SIG-M5 (cell line): Measurements from ENCODE around the gene ALDH1L1.

Experiments used
- DNase-seq: peaks from one replicate; lab custom pipeline; 2025; lab: John Stamatoyannopoulos, UW

ALDH1L1 gene

DNA sequence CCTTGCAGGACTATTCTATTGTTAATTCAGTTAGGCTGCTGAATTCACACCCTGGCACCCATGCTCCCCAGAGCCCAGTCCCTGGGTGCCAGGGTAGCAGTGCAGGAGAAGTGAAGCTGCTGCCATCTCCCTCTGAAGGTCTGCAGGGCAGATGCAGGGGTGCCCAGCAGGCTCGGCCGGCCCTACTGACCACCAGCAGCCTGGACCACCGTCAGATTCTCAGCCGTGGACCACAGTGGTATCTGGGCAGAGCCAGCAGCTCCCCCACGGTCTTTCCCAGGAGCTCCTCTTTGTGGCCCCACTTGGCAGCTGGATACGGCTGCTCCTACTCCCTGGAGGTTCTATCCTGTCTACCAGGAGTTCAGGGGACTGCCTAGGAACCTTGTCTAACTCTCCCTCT lies 46.8 kb downstream of the ALDH1L1 start:
- no peak for DNase-seq

DNA sequence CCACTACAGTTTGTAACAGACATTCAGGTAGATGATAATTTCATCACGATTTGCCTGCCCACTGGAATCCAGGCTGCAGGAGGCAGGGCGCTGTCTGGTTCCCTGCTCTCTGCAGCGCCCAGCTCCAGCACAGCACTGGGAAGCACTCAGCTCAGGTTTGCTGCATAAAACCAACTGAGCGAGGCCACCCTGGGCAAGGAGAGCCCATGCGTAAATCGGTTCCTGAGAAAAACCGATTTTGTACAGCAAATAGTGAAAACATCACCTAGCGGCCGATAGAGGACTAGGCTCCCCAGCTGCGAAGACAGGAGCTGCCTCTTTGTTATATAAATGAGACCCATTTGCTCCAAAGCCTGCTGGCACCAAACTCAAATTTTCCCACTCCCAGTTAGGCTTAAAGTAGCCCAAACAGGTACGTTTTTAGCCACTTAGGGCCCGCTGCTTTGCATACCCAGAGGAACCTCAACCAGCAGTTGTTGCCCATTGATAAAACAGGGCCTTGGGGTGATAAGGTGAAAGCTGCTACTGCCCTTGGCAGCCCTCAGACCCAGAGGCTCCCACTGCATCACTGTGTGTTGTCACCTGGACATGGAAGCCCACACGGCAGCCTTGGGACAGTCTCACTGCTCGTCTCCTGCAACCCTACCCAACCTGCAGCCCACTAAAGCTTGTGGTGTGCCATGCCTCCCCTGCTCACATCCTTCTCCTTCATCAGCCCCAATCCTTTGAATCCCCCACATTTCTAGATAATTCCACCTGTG lies 47.5 kb downstream of the ALDH1L1 start:
- DNase-seq = no peak

DNA sequence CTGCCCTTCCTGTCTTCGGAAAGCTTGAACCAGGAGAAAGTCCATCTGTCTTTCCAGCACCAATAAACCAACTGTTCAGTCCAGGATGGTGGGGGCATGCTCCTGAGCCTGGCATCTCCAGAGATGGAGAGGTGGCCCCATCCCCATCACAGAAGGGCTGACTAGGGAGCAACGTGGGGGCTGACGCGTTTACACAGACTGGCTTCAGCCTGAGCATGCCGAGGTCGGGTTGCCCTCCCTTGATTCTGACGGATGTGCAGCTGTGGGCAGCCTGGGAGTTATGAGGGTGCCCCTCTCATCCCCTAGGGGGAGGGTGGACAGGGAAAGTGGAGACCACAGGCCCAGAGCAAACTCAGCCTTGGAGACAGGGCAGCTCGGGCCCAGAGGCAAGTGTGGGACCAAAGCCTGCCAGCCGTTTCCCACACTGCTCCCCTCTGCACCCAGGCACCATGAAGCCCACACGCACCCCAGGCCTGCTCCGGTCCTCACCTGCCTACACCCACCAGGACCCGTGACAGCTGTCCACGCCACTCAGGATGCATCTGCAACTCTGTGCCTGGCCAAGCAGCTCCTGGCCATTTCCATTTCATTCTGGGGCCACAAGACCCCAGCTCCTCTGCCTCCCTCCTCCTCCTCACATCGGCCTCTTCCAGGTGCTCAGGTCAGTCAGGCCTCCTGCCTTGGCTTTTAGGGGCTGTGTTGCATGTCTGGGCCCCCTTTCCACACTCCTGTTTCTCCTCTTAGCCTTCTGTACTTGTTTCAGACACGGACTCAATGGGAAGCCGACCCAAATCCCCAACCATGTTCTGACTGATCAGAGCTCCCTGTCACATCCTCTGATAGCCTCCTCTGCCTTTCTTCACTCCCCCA lies 48.3 kb downstream of the ALDH1L1 start:
- DNase-seq = no peak

DNA sequence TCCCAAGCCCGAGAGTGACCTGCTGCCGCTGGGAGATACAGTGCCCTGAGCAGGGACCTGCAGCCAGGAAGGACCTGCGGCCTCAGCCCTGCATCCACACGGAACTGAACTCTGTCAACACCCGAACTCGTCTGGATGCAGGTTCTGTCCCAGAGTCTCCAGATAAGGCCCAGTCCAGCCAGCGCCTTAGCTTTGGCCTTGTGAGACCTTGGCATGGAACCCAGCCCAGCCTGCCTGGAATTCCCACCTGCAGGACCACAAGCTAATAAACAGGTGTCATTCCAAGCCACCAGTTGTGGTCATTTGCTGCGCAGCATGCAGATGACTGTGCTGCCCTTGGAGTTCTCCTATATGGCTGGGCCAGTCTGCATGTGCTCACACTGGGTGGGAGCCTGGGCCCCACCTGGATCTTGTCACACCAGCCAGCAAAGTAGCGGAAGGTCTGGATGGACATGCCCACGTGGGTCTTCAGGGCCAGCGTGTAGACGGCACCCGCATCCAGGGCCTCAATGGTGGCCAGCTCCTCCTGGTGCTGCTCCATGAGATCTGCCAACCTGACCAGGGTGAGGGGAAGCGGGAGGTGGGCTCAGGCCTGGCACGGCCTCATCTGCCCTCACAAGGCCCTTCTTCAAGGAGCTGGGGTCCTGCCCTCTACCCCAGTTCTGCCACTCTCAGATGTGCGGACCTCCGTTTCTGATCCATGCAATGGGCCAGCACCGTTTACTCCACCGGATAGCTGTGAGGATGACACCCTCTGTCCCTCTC lies 49.2 kb downstream of the ALDH1L1 start:
- DNase-seq = no peak

DNA sequence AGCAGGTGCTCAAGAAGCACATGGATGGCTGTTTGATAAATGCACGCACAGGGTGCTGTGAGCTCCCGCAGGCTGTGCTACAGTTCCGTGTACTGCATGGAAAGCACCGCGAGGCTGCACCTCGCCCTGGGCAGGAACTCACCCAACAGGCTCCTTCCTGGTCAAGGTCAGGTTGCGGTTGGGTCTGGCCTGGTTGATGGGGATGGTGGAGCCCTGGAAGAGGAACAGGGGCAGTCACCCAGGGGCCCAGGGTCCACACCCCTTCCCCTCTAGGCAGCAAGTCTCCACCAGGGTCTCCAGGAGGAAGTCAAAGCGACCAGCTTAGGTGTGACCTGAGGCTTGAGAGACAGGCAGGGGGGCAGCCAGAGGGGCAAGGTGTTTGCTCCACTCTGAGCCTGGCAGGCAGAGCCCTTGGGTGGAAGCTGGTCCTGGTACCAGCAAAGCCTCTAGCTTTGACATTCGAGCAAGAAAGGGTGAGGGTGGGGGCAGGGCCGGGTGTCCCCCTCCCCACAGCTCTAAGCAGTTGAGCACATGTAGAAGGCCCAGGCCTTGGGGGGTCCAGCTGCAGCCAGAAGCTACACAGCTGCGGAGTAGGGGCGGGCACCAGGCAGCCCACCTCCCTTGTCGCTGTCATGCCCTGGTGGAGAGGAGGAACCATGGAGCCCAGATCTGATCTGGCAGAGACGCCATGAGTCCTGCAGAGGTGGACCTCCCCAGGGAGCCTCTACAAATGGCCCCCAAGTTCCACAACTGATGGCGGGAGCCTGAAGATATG lies 50.1 kb downstream of the ALDH1L1 start:
- DNase-seq = no peak

DNA sequence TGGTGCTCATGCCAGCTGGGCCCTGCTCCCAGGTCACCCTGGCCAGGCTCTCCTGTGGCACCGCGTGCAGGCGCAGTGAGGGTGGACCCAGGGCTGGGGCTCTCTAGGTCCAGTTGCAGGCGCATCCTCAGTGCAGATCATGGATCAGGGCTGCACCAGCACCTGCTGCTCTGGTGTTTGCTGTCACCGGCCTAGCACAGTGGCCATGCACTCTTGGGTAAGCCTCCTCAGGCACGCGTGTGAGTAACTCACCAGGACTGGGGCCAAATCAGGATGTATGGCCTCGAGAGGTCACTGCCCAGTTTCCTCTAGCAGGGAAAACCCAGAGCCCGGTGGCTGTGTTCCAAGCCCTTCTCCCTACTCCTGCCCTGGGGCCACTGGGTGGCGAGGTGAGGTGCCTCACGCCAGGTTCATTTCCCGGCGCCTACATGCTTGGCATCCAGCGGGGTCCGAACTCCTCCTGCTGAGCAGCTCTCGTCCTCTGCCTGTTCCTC lies 50.9 kb downstream of the ALDH1L1 start:
- no peak for DNase-seq

DNA sequence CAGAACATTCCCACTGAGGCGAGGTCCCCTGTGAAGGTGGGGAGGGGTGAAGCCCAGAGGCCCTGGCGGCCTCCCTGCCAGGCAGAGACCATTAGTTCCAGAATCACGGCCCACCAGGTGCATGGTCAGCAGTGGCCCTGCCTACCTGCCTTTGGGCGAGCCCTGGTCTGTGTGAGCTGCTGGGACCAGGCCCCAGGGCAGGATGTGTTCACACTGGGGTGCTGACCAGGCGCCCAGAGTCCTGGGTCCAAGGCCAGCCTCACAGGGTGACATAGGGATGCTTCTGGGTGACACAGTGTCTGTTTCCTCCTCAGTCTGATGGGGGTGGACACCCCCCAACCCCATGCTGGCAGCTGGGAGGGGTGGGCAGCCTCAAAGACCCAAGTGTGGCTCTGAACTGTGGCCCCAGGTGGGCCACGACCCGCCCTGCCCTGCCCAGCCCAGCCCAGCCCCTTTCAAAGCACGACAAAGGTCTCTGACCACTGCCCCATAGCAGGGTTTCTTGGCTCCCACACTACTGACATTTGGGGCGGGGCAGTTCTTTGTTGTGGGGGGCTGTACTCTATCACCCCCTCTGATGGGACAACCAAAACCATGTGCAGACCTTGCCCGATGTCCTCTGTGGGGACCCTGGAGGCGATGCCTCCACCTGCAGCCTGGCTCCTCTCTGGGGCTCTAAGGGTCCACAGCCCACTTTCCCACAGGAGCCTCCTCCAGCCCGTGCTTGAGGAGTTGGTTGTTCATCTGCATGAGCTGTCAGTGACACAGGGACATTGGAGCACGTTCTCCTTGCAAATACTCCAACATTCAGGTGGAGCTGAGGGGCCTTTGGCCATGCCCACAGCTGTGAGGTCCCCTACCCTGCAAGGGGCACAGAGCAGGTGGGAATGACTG lies 51.6 kb downstream of the ALDH1L1 start:
- no peak for DNase-seq

DNA sequence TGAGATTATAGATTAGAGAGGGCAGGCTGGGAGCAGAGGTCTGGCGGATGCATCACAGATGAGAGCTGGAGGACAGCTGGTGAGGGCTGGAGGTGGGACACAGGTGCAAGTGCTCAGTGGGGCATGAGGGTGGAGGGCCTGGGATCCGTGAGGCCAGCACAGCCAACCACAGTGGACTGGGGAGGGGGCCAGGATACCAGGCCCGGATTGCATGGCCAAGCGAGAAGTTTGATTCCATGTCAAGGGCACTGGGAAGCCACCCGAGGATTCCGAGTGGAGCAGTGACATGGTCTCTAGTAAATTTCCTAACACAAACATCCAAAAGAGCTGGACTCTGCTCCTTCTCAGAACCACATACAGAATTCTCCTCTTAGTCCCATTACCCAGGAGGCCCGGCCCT lies 52.5 kb downstream of the ALDH1L1 start:
- DNase-seq = no peak

DNA sequence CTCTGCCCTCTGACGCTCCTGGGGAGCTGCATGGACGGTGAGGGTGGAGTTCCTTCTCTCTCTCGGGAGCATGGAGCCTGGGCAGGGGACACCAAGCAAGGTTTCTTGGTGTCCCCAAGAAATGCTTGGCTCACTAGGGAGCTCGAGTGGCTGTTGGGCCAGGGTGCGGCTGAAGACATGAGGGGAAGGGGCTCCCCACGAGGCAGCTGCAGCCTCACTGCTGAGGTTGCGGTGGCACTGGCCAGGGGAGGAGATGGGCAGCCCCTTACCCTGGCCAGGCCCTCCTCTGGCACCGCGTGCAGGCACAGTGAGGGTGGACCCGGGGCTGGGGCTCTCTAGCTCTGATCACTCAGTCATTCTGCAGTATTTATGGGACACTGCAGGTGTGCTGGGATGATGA lies 52.9 kb downstream of the ALDH1L1 start:
- no peak for DNase-seq

DNA sequence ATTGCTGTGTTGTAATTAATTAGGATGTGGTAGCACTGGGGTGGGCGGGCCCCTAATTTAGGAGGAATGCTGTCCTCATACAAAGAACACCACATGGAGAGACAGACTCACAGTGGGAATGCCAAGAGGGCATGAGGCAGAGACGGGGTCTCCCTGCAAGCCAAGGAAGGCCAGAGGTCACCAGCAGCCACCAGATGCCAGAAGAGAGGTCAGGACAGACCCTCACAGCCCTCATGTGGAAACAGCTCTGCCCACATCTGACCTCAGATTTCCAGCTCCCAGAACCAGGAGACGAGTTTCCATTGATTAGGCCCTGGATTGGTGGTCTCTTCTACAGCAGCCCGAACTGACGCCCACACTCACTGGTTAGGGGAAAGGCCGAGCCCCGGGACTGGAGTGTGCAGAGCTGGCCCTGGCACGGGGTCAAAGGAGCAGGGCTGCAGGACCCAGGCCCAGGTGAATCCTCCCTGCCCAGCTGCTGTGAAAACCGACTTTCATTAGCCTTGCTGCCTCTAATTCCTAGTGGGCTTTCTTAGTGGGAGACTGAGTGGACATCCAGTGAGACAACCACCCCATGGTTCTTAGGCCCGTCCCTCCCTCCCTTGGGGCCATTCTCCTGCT lies 53.5 kb downstream of the ALDH1L1 start:
- DNase-seq = no peak

DNA sequence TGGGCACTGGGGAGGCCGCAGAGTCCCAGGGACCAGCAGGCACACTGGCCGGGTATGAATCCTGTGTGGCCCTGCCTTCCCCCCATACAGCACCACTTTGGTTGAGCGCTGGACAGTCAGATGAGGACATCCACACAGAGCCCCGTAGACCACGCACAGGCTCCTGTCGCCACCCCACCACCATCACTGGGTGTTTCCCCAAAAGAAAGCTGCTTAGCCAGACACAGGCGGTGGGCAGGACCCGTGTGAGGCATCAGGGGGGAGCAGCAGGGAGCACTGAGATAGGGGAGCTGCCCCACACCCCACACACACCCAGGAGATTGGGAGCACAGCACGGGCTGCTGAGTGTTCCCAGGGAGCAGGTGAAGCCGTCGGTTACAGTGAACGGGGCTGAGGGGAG lies 54.1 kb downstream of the ALDH1L1 start:
- DNase-seq = no peak

DNA sequence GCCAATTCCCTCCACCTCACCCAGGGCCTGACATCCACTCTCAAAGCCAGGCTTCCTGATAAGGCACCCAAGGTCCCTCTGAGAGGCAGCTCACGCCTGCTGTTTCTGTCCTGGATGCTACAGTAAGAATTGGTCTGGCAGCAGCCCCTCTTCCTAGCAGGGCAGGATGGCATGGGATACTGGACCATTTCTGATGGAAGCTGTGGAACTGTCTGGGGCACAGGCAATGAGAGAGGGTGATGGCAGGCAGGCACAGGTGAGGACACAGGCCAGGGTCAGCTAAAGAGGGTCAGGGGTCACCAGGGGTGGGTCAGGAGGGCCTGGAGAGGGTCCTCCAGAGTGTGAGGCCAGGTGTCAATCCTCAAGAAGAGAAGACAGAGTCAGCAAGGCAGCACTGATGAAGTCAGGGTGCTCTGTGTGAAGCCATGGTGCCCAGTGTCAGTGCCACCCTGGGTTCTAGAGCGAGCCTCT lies 54.6 kb downstream of the ALDH1L1 start:
- DNase-seq = no peak

DNA sequence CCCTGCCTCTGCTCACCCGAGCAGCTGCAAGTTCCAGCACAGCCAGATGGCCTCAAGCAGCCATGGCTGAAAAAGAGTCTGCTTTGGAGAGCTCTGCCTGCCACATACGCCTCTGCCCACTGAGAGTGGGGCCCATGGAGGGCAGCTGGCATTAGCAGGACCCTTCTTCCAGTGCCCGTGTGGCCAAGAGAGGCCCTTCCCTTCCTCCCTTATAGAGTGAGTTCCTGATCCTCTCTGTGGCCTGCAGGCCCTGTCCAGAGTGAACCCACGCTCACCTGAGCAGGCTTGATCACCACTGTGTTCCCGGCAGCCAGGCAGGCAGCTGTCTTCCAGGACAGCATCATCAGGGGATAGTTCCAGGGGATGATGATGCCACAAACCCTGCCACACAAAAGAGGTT lies 55.0 kb downstream of the ALDH1L1 start:
- DNase-seq = no peak

DNA sequence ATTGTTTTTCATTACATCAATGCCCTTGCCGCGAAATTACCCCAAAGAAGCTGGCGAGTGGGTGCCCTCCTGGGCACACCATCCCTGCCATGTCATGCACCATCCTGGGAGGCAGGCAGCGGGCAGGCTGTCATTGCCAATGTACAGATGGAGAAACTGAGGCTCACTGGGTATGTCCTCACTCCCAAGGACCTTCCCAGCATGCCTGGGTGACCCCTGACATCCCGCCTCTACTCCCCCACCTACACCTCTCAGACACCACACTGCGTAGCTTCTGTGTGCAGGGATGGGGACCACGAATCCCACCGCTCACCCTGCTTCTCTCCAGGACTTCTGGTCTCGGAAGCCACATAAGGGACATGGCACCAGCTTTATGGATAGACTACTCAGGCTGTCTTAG lies 55.5 kb downstream of the ALDH1L1 start:
- no peak for DNase-seq

DNA sequence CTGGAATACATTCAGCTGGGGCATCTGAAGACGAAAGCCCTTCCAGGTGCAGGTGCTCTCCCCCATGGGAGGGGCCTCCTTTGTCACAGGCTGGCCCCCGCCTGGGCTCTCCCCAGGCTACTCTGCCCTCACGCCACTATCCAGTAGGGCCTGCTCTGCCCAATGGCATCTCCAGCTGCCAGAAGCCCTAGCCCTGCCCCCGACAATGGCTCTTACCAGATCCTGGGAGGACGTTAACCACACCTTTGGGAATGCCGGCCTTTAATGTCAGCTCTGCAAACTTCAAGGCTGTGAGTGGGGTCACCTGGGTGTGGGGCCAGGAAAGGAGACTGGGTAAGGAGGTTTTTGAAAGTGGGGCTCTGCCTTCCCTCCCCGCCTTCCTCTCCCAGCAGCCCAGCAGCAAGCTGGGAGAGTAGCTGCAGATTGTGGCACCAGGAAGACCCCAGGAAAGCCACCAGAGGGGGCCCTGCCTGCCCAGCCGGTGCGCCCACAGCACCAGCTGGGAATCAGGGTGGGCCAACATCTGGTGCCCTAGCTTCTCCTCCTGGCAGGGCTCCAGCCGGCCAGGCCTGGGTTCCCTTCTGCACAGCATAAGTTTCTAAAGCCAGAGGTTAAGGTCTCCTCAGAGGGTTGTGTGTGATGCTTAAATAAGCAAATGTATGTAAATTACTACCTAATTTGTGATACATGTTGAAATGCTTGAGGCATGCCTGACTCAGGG lies 56.1 kb downstream of the ALDH1L1 start:
- DNase-seq = no peak

DNA sequence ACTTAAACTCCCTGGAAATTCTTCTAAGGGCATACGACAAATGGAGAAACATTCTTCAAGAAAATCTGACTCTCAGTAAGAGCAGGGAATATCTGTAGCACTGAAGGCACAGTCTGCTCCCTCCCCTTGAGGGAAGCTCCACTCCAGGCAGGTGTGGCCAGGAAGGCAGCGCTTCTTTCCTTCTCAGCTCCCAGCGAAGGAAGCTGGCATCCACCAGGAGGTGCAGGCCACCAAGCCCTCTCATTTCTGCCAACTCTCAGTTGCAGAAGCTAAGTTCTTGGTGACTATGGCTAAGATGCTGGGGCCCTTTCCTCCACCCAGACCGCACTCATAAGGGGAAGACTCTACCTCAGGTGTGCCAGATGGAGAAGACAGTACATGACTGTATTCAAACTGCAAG lies 58.8 kb downstream of the ALDH1L1 start:
- DNase-seq = no peak

DNA sequence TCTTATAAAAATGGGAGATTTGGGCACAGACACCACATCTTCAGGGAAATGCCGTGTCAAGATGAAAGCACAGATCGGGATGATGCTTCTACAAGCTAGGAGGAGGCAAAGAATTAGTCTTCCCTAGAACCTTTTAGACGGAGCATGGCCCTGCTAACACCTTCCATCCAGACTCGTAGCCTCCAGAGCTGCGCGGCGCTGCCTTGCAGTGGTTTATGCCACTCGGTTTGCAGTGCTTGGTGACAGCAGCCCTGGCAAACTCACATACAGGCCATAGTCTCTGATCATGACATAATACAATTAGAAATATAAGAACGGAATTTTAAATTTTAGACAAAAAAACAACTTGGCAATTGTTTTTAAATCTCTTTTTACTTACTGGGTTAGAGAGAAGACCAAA lies 59.3 kb downstream of the ALDH1L1 start:
- no peak for DNase-seq

DNA sequence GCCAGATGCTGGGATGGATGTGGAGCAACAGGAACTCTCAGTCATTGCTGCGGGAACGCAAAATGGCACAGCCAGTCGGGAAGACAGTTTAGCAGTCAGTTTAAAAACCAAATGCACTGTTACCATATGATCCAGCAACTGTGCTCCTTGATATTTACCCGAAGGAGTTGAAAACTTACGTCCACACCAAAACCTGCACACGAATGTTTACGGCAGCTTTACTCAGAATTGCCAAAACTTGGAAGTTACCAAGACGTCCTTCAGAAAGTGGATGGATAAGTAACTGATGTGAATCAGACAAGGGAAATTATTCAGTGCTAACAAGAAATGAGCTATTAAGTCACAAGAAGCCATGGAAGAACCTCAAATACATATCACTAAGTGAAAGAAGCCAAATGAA lies 60.4 kb downstream of the ALDH1L1 start:
- no peak for DNase-seq

DNA sequence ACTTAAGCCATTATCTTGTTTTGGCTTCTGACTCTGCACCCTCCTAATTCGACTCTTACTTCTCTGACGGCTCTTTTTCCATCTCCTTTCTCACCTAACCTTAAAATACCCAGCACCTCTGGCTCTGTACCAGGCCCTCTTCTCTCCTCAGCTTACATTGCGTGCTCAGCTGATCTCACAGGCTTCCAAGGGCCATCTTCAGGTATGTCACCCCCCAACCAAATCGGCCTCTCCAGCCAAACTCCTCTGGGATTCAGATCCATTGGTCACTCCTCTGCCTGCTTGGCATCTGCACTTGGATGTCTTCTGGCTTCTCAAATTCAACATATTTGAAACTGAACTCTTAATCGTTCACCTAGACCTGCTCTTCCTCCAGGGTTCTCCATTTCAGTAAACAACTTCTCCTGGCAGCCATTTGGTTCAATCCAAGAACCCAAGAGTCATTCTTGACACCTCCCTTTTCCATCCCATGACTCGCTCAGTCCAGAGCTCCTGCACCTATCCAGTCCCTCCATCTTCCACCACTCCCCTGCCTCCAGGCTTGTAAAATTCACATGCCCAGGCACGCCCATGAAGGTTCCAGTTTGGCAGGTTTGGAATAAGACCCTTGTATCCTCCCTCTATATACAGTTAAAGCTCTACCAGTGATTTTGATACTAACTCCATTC lies 61.2 kb downstream of the ALDH1L1 start:
- no peak for DNase-seq
